D721Med (cell line): ENCODE results near the gene TMEM9.

ENCODE experiments used
- DNase-seq: peaks from one replicate; pipeline ENCODE4 v3.0.0; 2011; ENCODE audit warnings: low spot score; ENCODE audit not compliant: insufficient read length
- FAIRE-seq: peaks from 2 replicates; lab custom pipeline; 2011; peaks lifted over from hg19 to GRCh38; lab: Jason Lieb, UNC
- TF ChIP-seq, protein P1 (sequence below): IDR thresholded peaks from 2 replicates; pipeline ENCODE4 v1.5.1; 2012; ENCODE audit warnings: mild to moderate bottlenecking, control low read depth; ENCODE audit not compliant: insufficient read depth; ENCODE audit errors: missing control alignments

Gene TMEM9

GRCh38 chr1:201109651-201110050 lies 44.6 kb downstream of the TMEM9 start:
- TF ChIP-seq, protein P1, sequence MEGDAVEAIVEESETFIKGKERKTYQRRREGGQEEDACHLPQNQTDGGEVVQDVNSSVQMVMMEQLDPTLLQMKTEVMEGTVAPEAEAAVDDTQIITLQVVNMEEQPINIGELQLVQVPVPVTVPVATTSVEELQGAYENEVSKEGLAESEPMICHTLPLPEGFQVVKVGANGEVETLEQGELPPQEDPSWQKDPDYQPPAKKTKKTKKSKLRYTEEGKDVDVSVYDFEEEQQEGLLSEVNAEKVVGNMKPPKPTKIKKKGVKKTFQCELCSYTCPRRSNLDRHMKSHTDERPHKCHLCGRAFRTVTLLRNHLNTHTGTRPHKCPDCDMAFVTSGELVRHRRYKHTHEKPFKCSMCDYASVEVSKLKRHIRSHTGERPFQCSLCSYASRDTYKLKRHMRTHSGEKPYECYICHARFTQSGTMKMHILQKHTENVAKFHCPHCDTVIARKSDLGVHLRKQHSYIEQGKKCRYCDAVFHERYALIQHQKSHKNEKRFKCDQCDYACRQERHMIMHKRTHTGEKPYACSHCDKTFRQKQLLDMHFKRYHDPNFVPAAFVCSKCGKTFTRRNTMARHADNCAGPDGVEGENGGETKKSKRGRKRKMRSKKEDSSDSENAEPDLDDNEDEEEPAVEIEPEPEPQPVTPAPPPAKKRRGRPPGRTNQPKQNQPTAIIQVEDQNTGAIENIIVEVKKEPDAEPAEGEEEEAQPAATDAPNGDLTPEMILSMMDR, result no peak
- DNase-seq (no peak), FAIRE-seq (no peak)

- TF ChIP-seq, protein P1, result no peak
- FAIRE-seq, result no peak
- DNase-seq, result no peak
These were observed 45.7 kb downstream of the TMEM9 start for GRCh38 chr1:201108614-201109013.

- TF ChIP-seq, protein P1, result no peak
- DNase-seq, result no peak
- no peak for FAIRE-seq
These were observed 48.6 kb downstream of the TMEM9 start for GRCh38 chr1:201105688-201106087.

DNA sequence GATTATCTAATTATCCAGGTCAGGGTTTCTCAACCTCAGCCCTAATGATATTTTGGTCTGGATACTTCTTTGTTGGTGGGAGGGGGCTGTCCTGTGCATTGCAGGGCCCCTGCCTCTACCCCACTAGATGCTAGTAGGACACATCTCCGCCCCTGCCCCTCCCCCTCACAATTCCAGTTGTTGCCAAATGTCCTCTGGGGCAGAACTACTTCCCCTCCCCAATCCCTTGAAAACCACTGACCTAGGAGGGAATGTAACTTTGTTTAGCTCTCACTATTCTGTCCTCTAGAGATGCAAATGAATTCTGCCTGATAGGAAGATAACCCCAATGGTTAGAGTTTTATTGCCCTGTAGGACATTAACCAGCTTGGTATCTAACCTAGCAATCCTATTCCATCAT lies 50.1 kb downstream of the TMEM9 start:
- FAIRE-seq (peak; percentile 44), DNase-seq (no peak)
- TF ChIP-seq, protein P1, result no peak

DNA sequence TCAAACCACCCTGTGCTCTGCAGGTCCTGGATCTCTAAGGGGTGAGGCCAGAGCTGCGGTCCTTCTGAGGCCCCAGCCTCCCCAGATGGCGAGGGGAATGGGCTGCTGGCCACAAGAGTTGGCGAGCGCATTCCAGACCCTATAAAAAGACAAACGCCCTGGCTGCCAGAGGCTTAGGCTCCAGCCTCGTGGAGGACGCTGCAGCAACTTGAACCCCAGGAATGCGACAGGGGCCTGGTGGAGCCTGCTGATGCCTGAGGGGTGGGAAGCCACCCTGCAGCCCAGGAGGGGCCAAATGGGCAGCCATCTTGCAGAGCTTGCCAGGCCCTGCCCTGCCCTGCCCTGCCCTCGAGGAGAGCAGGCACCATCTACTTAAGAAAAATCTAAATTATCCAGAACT lies 50.6 kb downstream of the TMEM9 start:
- DNase-seq, result no peak
- TF ChIP-seq, protein P1, result no peak
- no peak for FAIRE-seq

- FAIRE-seq (no peak), DNase-seq (peak; percentile 47)
- TF ChIP-seq, protein P1, result no peak
These were observed 53.9 kb downstream of the TMEM9 start for GRCh38 chr1:201100169-201100930.

DNA sequence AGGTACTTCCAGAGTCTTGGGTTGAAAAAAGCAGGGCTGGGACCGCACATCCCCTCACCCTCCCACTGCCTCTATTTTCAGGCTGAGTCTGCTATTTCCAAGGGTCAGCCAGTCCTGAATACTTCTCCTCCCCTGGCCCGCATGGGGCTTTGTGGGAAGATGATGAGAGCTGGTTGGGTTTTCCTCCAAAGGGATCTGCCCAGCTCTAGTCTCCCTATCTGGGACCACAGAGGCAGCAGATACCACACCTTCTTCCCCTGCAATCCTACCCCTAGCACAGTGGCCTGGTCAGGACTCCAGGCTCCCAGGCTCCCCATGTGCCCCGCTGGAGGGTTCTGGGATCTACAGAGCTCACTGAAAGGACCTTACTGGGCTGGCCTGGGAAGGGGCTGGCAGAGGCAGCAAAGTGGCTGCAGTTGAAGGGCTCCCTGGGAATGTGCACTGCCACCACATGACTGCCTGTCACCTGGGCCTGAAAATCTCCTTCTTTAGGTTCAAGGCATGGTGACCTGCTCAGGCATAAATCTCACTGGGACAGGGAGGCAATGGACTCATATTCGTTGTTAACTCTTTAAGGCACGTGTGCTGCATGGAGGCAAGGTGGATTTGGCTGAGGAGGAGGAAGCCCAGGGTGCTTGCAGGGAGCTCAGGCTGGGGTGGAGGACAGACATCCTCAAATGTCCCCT lies 55.1 kb downstream of the TMEM9 start:
- TF ChIP-seq, protein P1, result no peak
- FAIRE-seq (no peak), DNase-seq (no peak)
